ENCODE measurements around the gene CDKAL1.
"Not testable (repeated sequence)": the region's sequence is repeated elsewhere in the genome, so short reads cannot be mapped to it uniquely, and the experiment has no call there.

CDKAL1 gene

DNA sequence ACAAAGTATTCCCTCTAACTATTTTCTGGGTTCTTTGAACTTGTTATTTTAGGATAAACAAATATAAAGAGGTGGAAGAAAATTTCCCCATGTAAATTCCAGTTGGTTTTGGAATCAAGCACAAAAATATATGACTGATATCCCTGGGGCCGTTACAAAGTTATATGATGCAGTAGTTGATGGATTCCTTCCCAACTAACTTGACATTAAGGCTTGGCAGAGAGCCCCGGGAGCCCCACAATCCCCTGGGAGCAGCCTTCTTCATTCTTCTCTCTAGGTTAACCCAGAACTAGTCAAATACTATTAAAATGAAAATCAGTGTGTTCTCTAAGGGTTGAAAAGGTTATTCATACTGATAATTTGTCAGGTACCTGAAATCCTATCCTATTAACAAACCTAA lies 550.4 kb downstream of the CDKAL1 start:
- DNase-seq (ENCODE audit: low read depth, low spot score), result no peak
- TF ChIP-seq, protein P1, sequence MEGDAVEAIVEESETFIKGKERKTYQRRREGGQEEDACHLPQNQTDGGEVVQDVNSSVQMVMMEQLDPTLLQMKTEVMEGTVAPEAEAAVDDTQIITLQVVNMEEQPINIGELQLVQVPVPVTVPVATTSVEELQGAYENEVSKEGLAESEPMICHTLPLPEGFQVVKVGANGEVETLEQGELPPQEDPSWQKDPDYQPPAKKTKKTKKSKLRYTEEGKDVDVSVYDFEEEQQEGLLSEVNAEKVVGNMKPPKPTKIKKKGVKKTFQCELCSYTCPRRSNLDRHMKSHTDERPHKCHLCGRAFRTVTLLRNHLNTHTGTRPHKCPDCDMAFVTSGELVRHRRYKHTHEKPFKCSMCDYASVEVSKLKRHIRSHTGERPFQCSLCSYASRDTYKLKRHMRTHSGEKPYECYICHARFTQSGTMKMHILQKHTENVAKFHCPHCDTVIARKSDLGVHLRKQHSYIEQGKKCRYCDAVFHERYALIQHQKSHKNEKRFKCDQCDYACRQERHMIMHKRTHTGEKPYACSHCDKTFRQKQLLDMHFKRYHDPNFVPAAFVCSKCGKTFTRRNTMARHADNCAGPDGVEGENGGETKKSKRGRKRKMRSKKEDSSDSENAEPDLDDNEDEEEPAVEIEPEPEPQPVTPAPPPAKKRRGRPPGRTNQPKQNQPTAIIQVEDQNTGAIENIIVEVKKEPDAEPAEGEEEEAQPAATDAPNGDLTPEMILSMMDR (IDR thresholded peaks at IDR 0.05; ENCODE audit: insufficient read depth, low read length, missing control alignments), result no peak
- H3K4me3 ChIP-seq (ENCODE audit: low read depth, low read length), result no peak overlapping the region
- POLR2A ChIA-PET, result no interaction called here
- CTCF ChIA-PET, result no interaction called here

DNA sequence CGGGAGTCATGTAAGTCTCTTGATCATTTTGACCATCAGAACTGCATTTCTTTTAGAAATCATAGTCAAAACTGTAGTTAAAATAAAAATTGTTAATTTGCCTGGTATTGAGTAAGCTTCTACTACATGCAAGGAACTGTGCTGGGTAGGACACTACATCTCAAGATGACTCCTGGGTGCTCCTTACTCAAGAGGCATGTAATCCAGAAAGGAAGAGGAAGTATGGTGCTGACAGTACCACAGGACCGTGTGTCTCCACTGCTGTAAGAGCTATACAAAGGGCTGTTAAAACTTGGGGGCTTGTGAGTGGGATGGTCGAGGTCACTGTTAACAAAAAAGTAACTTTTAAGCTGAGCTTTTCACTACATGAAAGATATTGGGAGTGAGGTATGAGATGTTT lies 551.0 kb downstream of the CDKAL1 start:
- ChIA-PET POLR2A (no interaction called here), CTCF (no interaction called here)
- no peak for DNase-seq (ENCODE audit: low read depth, low spot score)

DNA sequence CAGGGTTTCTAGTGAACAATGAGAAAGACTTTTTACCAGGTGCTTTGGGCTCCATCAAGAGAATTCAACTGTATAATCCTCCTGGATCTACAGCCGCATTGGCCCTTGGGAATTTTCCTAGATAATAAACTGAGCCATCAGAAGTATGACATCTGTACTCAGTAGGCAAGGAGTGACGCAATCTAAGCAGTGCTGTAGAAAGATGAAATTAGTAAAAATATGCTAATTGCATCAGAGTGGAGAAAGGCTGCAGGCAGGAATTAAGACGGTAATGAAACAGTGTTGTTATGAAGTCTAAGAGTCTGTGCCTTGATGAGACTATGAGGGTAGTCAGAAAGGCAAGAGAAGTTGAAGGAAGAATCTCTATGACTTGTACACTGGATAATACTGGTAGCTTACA lies 551.4 kb downstream of the CDKAL1 start:
- ChIA-PET POLR2A (no interaction called here), CTCF (no interaction called here)
- no peak for DNase-seq (ENCODE audit: low read depth, low spot score)
- H3K4me3 ChIP-seq (ENCODE audit: low read depth, low read length), result no peak overlapping the region
- TF ChIP-seq, protein P1 (IDR thresholded peaks at IDR 0.05; ENCODE audit: insufficient read depth, low read length, missing control alignments), result no peak

More for the DNA sequence above, 551.0 kb downstream of the CDKAL1 start:
- TF ChIP-seq, protein P1 (IDR thresholded peaks at IDR 0.05; ENCODE audit: insufficient read depth, low read length, missing control alignments), result no peak
- H3K4me3 ChIP-seq (ENCODE audit: low read depth, low read length), result no peak overlapping the region

DNA sequence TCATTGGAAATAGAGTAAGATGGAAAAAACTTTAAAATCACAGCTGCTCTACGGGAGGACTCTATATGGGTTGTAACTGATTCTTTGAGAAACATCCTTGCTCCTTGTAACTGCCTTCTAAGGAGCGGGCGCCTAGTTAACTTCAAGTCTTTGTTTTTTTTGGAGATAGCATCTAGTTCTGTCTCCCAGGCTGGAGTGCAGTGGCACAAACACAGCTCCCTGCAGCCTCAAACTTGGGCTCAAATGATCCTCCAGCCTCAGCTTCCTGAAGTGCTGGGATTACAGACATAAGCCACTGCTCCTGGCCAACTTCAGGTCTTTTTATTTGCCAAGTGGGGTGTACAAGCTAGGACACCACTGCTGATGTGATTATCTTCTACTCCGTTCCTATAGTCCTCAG lies 552.9 kb downstream of the CDKAL1 start:
- TF ChIP-seq, protein P1 (IDR thresholded peaks at IDR 0.05; ENCODE audit: insufficient read depth, low read length, missing control alignments), result no peak
- H3K4me3 ChIP-seq (ENCODE audit: low read depth, low read length), result no peak overlapping the region
- ChIA-PET POLR2A (no interaction called here), CTCF (no interaction called here)
- no peak for DNase-seq (ENCODE audit: low read depth, low spot score)

DNA sequence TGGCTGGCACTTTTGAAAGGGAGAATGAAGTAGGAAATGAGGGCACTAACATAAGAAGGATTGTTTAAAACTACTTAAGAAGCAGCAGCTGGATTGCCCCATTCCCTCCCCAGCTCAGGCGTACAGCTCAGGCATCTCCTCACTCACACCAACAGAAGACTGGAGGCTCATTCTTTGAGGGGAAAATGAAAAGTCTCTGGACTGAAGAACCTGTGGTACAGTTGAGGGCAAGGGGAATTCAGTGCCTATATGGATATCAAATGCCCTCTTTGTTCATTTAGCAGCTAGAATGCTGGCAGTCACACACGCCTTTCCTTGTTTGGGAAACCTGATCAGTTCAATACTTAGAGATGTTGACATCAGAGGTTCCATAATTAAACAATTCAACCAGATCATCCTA lies 557.2 kb downstream of the CDKAL1 start:
- TF ChIP-seq, protein P1 (IDR thresholded peaks at IDR 0.05; ENCODE audit: insufficient read depth, low read length, missing control alignments), result no peak
- no peak for DNase-seq (ENCODE audit: low read depth, low spot score)
- POLR2A ChIA-PET, result no interaction called here
- CTCF ChIA-PET, result no interaction called here
- no peak overlapping the region for H3K4me3 ChIP-seq (ENCODE audit: low read depth, low read length)

DNA sequence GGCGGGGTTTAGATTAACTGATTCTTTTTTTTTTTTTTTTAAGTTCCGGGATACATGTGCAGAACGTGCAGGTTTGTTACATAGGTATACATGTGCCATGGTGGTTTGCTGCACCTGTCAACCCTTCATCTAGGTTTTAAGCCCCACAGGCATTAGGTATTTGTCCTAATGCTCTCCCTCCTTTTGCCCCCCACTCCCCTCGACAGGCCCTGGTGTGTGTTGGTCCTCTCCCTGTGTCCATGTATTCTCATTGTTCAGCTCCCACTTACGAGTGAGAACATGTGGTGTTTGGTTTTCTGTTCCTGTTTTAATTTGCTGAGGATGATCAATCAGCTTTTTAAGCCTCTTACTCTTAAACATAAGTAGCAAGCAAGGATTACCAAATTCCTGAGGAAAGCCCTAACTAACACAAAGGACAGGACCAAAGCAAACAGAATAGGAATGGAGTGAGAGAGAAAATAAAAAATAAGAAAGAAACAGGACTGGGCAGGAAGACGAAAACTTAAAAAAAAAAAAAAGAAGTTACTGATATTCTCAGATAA lies 558.0 kb downstream of the CDKAL1 start:
- H3K4me3 ChIP-seq (ENCODE audit: low read depth, low read length); CTCF ChIA-PET; DNase-seq (ENCODE audit: low read depth, low spot score); POLR2A ChIA-PET: not testable (repeated sequence)

DNA sequence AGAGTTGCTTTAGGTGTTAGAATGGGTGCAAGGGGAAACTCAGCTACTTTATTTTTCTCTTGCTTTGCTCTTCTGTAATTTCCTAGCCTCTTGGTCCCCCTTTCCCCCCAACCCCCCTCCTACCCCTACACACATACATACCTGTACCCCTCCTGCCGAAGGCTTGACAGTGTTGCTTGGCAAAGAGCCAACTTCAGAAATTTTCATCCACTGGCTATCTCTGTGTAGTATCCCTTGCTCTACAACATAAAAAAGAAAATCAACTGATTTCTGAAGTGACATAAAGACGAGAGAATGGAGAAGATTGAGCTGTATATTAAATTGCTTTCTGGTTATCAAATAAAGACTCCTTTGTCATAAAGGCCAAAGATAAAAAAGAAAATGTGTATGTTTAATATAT lies 561.2 kb downstream of the CDKAL1 start:
- ChIA-PET CTCF (no interaction called here), POLR2A (no interaction called here)
- TF ChIP-seq, protein P1 (IDR thresholded peaks at IDR 0.05; ENCODE audit: insufficient read depth, low read length, missing control alignments), result no peak
- H3K4me3 ChIP-seq (ENCODE audit: low read depth, low read length), result no peak overlapping the region
- DNase-seq (ENCODE audit: low read depth, low spot score), result no peak
